ENCODE results near the gene SIGLEC12. TPM values are rescaled to one million over a fixed set of nuclear protein-coding genes. Genes with fewer than 3 reads are reported as not detected.
"Not testable (repeated sequence)": the region's sequence is repeated elsewhere in the genome, so short reads cannot be mapped to it uniquely, and the experiment has no call there.

Gene SIGLEC12
- total and polyA plus RNA-seq, 2 donors, result 0.99 to 1.1 TPM

- no peaks in the 10 kb centered on the region for H3K36me3 ChIP-seq (ENCODE audit: control insufficient read depth in 2 of 2, insufficient read depth in 2 of 2, low read length in 1 of 2)
- H3K27me3 ChIP-seq (ENCODE audit: control insufficient read depth in 2 of 2, insufficient read depth in 1 of 2, low read length in 1 of 2), result peaks cover 0 to 2% of the 10 kb centered on the region in 2 donors
- H3K4me1 ChIP-seq (ENCODE audit: control insufficient read depth in 2 of 2, insufficient read depth in 2 of 2, low read length in 2 of 2), result no peaks in the 10 kb centered on the region
- H3K4me3 ChIP-seq (ENCODE audit: low read length in 2 of 2), result no peak overlapping the region
- no peaks in the 10 kb centered on the region for H3K9me3 ChIP-seq (ENCODE audit: control insufficient read depth in 2 of 2, insufficient read depth in 1 of 2, low read length in 1 of 2)
- H3K27ac ChIP-seq (ENCODE audit: low read depth in 1 of 2, low read length in 1 of 2), result no peak overlapping the region
- no peak for DNase-seq (ENCODE audit: low read depth in 6 of 9, low spot score in 9 of 9)
- whole genome bisulfite sequencing, result 87% methylated on average over 7 of the region's 7 CpGs
Observed at GRCh38 chr19:51509823-51510660, 8.4 kb upstream of the SIGLEC12 start.

DNA sequence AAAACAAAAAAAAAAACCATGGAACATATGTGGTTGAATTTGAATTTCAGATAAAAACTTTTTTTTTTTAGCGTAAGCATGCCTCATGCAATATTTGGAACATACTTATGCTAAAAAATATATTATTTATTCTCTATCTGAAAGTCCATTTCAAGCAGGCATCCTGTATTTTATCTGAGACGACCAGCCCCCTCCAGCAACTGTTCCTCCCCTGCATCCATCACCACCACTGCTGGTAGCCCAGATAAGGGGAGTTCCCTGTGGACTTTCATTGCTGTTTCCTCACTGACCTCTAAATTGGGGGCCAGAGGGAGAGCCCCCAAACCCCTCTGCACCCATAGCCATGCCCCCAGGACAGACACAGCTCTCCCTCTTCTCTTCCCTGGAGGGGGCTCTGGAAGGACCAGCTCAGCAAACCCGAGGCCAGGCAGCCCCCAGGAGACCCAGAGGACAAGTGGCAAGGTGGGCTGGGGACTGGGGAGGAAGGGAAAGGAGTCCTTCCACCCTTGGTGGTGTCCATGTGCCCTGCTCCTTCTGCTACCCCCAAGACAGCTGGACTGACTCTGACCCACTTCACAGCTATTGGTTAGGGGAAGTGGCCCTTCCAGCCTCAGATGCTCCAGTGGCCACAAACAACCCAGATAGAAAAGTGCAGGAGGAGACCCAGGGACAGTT, 6.6 kb upstream of the SIGLEC12 start:
- Histone ChIP-seq H3K36me3 (ENCODE audit: control insufficient read depth in 2 of 2, insufficient read depth in 2 of 2, low read length in 1 of 2) (no peaks in the 10 kb centered on the region), H3K27ac (ENCODE audit: low read depth in 1 of 2, low read length in 1 of 2) (no peak overlapping the region), H3K9me3 (ENCODE audit: control insufficient read depth in 2 of 2, insufficient read depth in 1 of 2, low read length in 1 of 2) (no peaks in the 10 kb centered on the region), H3K27me3 (ENCODE audit: control insufficient read depth in 2 of 2, insufficient read depth in 1 of 2, low read length in 1 of 2) (no peaks in the 10 kb centered on the region), H3K4me3 (ENCODE audit: low read length in 2 of 2) (no peak overlapping the region), H3K4me1 (ENCODE audit: control insufficient read depth in 2 of 2, insufficient read depth in 2 of 2, low read length in 2 of 2) (no peaks in the 10 kb centered on the region)
- no peak for DNase-seq (ENCODE audit: low read depth in 6 of 9, low spot score in 9 of 9)
- WGBS, result 76% methylated on average over 3 of the region's 3 CpGs

DNA sequence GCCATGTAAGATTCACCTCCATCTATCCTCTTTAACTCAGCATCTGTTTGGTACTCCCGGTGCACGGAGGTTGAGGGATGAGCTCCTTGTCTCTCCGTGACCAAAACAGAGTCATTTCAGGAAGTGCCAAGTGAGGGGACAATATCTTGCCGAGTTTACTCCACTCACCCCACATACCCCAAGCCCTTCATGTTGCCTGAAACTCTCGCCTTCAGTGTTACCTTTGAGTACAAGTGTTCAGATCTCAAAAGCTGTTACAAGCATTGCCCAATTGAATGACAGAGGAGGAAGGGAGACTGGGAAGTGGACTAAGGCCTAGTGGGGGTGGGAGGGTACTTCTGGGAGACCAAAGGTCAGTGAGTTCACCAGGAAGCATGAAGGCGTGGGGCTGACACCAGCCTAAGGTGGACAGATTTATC, 6.0 kb upstream of the SIGLEC12 start:
- WGBS, result 87% methylated on average over 6 of the region's 6 CpGs
- Histone ChIP-seq H3K27me3 (ENCODE audit: control insufficient read depth in 2 of 2, insufficient read depth in 1 of 2, low read length in 1 of 2) (no peaks in the 10 kb centered on the region), H3K4me1 (ENCODE audit: control insufficient read depth in 2 of 2, insufficient read depth in 2 of 2, low read length in 2 of 2) (no peaks in the 10 kb centered on the region), H3K9me3 (ENCODE audit: control insufficient read depth in 2 of 2, insufficient read depth in 1 of 2, low read length in 1 of 2) (no peaks in the 10 kb centered on the region), H3K27ac (ENCODE audit: low read depth in 1 of 2, low read length in 1 of 2) (no peak overlapping the region), H3K36me3 (ENCODE audit: control insufficient read depth in 2 of 2, insufficient read depth in 2 of 2, low read length in 1 of 2) (no peaks in the 10 kb centered on the region), H3K4me3 (ENCODE audit: low read length in 2 of 2) (no peak overlapping the region)
- DNase-seq (ENCODE audit: low read depth in 6 of 9, low spot score in 9 of 9), result no peak

DNA sequence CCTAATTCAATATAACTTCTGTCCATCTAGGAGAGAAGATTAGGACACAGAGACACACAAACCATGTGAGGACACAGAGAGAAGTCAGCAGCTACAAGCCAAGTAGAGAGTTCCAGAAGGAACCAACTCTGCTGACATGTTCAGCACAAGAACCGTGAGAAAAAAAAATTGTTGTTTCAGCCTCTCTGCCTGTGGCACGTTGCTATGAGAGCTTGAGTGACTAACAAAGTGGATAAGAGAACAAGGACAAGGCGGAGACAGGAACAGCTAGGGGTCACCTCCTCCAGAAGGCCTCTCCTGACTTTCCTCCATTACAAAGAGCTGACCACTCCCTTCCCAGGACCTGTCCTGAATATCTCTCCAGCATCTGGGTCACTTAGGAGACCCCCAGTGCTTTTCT, 5.6 kb upstream of the SIGLEC12 start:
- Histone ChIP-seq H3K4me3 (ENCODE audit: low read length in 2 of 2) (no peak overlapping the region), H3K27ac (ENCODE audit: low read depth in 1 of 2, low read length in 1 of 2) (no peak overlapping the region), H3K36me3 (ENCODE audit: control insufficient read depth in 2 of 2, insufficient read depth in 2 of 2, low read length in 1 of 2) (no peaks in the 10 kb centered on the region), H3K27me3 (ENCODE audit: control insufficient read depth in 2 of 2, insufficient read depth in 1 of 2, low read length in 1 of 2) (no peaks in the 10 kb centered on the region), H3K9me3 (ENCODE audit: control insufficient read depth in 2 of 2, insufficient read depth in 1 of 2, low read length in 1 of 2) (no peaks in the 10 kb centered on the region), H3K4me1 (ENCODE audit: control insufficient read depth in 2 of 2, insufficient read depth in 2 of 2, low read length in 2 of 2) (no peaks in the 10 kb centered on the region)
- no peak for DNase-seq (ENCODE audit: low read depth in 6 of 9, low spot score in 9 of 9)
- 83% methylated on average over 3 of the region's 3 CpGs for WGBS

GRCh38 chr19:51505904-51506303, 4.3 kb upstream of the SIGLEC12 start:
- DNase-seq (ENCODE audit: low read depth in 6 of 9, low spot score in 9 of 9), result no peak
- Histone ChIP-seq H3K27me3 (ENCODE audit: control insufficient read depth in 2 of 2, insufficient read depth in 1 of 2, low read length in 1 of 2) (no peaks in the 10 kb centered on the region), H3K36me3 (ENCODE audit: control insufficient read depth in 2 of 2, insufficient read depth in 2 of 2, low read length in 1 of 2) (no peaks in the 10 kb centered on the region), H3K27ac (ENCODE audit: low read depth in 1 of 2, low read length in 1 of 2) (no peak overlapping the region), H3K4me1 (ENCODE audit: control insufficient read depth in 2 of 2, insufficient read depth in 2 of 2, low read length in 2 of 2) (no peaks in the 10 kb centered on the region), H3K9me3 (ENCODE audit: control insufficient read depth in 2 of 2, insufficient read depth in 1 of 2, low read length in 1 of 2) (no peaks in the 10 kb centered on the region), H3K4me3 (ENCODE audit: low read length in 2 of 2) (no peak overlapping the region)
- 66% methylated on average over 3 of the region's 3 CpGs for WGBS

DNA sequence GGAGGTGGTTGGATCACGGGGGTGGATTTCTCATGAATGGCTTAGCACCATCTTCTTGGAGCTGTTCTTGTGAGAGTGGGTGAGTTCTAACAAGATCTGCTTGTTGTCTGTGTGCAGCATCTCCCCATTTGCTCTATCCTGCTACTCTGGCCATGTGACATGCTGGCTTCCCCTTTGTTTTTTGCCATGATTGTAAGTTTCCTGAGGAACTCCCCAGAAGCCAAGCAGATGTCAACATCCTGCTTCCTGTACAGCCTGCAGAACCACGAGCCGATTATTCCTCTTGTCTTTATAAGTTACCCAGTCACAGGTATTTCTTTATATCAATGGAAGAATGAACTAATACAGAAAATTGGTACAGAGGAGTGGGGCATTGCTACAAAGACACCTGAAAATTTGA, 2.3 kb upstream of the SIGLEC12 start:
- no peaks in the 10 kb centered on the region for H3K9me3 ChIP-seq (ENCODE audit: control insufficient read depth in 2 of 2, insufficient read depth in 1 of 2, low read length in 1 of 2)
- DNase-seq (ENCODE audit: low read depth in 6 of 9, low spot score in 9 of 9), result no peak
- WGBS, result 61% methylated on average over 3 of the region's 3 CpGs
- no peaks in the 10 kb centered on the region for H3K27me3 ChIP-seq (ENCODE audit: control insufficient read depth in 2 of 2, insufficient read depth in 1 of 2, low read length in 1 of 2)
- H3K36me3 ChIP-seq (ENCODE audit: control insufficient read depth in 2 of 2, insufficient read depth in 2 of 2, low read length in 1 of 2), result no peaks in the 10 kb centered on the region
- H3K4me1 ChIP-seq (ENCODE audit: control insufficient read depth in 2 of 2, insufficient read depth in 2 of 2, low read length in 2 of 2), result no peaks in the 10 kb centered on the region
- no peak overlapping the region for H3K4me3 ChIP-seq (ENCODE audit: low read length in 2 of 2)
- no peak overlapping the region for H3K27ac ChIP-seq (ENCODE audit: low read depth in 1 of 2, low read length in 1 of 2)

DNA sequence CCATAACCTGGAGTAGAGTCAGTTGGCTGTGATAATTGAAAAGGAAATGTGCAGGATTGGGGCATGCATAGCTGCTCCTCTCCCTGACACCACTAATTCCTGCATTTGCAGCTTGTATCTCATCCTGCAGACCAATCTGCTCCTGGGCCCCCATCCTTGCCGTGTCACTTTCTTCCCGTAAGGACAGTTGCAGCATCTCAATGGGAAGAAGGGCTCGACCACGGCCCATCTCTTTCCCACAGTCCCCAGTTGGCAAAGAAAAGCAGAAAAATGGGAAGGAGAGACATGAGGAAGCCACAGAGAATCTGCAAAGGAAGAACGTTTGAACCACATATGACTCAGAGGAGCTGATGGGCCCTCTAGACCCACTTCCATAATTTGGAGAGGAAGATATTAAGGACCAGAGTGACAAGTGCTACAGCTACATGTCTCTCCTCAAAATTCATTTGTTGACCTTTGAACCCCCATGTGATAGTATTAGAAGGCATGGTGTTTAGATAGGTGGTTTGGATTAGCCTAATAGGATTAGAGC, 1.8 kb upstream of the SIGLEC12 start:
- H3K36me3 ChIP-seq (ENCODE audit: control insufficient read depth in 2 of 2, insufficient read depth in 2 of 2, low read length in 1 of 2), result no peaks in the 10 kb centered on the region
- no peaks in the 10 kb centered on the region for H3K27me3 ChIP-seq (ENCODE audit: control insufficient read depth in 2 of 2, insufficient read depth in 1 of 2, low read length in 1 of 2)
- WGBS, result 49% methylated on average over 5 of the region's 5 CpGs
- H3K27ac ChIP-seq (ENCODE audit: low read depth in 1 of 2, low read length in 1 of 2), result no peak overlapping the region
- no peaks in the 10 kb centered on the region for H3K9me3 ChIP-seq (ENCODE audit: control insufficient read depth in 2 of 2, insufficient read depth in 1 of 2, low read length in 1 of 2)
- no peaks in the 10 kb centered on the region for H3K4me1 ChIP-seq (ENCODE audit: control insufficient read depth in 2 of 2, insufficient read depth in 2 of 2, low read length in 2 of 2)
- no peak overlapping the region for H3K4me3 ChIP-seq (ENCODE audit: low read length in 2 of 2)
- DNase-seq (ENCODE audit: low read depth in 6 of 9, low spot score in 9 of 9), result no peak

- H3K4me1 ChIP-seq (ENCODE audit: control insufficient read depth in 2 of 2, insufficient read depth in 2 of 2, low read length in 2 of 2); DNase-seq (ENCODE audit: low read depth in 6 of 9, low spot score in 9 of 9); H3K9me3 ChIP-seq (ENCODE audit: control insufficient read depth in 2 of 2, insufficient read depth in 1 of 2, low read length in 1 of 2); H3K27me3 ChIP-seq (ENCODE audit: control insufficient read depth in 2 of 2, insufficient read depth in 1 of 2, low read length in 1 of 2); H3K36me3 ChIP-seq (ENCODE audit: control insufficient read depth in 2 of 2, insufficient read depth in 2 of 2, low read length in 1 of 2); H3K4me3 ChIP-seq (ENCODE audit: low read length in 2 of 2); H3K27ac ChIP-seq (ENCODE audit: low read depth in 1 of 2, low read length in 1 of 2): not testable (repeated sequence)
- WGBS, result 71% methylated on average over 8 of the region's 8 CpGs
Observed at GRCh38 chr19:51500931-51501330, 669 bp downstream of the SIGLEC12 start.

- Histone ChIP-seq H3K4me1 (ENCODE audit: control insufficient read depth in 2 of 2, insufficient read depth in 2 of 2, low read length in 2 of 2) (no peaks in the 10 kb centered on the region), H3K36me3 (ENCODE audit: control insufficient read depth in 2 of 2, insufficient read depth in 2 of 2, low read length in 1 of 2) (no peaks in the 10 kb centered on the region), H3K9me3 (ENCODE audit: control insufficient read depth in 2 of 2, insufficient read depth in 1 of 2, low read length in 1 of 2) (no peaks in the 10 kb centered on the region), H3K27ac (ENCODE audit: low read depth in 1 of 2, low read length in 1 of 2) (no peak overlapping the region), H3K4me3 (ENCODE audit: low read length in 2 of 2) (no peak overlapping the region), H3K27me3 (ENCODE audit: control insufficient read depth in 2 of 2, insufficient read depth in 1 of 2, low read length in 1 of 2) (no peaks in the 10 kb centered on the region)
- WGBS, result 74% methylated on average over 3 of the region's 3 CpGs
- no peak for DNase-seq (ENCODE audit: low read depth in 6 of 9, low spot score in 9 of 9)
Observed at GRCh38 chr19:51497666-51498065, 3.9 kb downstream of the SIGLEC12 start.
